Sigmoid colon (tissue), 7 donors: ENCODE measurements around the gene LUZP4. TPM values are rescaled to one million over a fixed set of nuclear protein-coding genes. Genes with fewer than 3 reads are reported as not detected.
A peak's percentile ranks its signal among the peaks of the same experiment; 100 is the strongest.
"Not testable (repeated sequence)": the region's sequence is repeated elsewhere in the genome, so short reads cannot be mapped to it uniquely, and the experiment has no call there.

Source experiments
- DNase-seq: peaks from one replicate; pipeline ENCODE4 v3.0.0-alpha.2; 2019
- H3K27ac ChIP-seq, 4 donors: fragments of 200-600 bp; sonication (generic); one replicate each; pipeline ENCODE4 v1.5.1; 2016 to 2019; ENCODE audit warnings: mild to moderate bottlenecking in 1 of 4
- H3K27me3 ChIP-seq, 3 donors: fragments of 200-600 bp; sonication (generic); one replicate each; pipeline ENCODE4 v1.5.1; 2019; ENCODE audit warnings: mild to moderate bottlenecking in 1 of 3
- H3K36me3 ChIP-seq, 4 donors: fragments of 200-600 bp; sonication (generic); one replicate each; pipeline ENCODE4 v1.5.1; 2016 to 2019
- H3K4me1 ChIP-seq, 4 donors: fragments of 200-600 bp; sonication (generic); one replicate each; pipeline ENCODE4 v1.5.1; 2017 to 2019
- H3K4me3 ChIP-seq, 4 donors: fragments of 200-600 bp; sonication (generic); one replicate each; pipeline ENCODE4 v1.5.1; 2017 to 2019; ENCODE audit warnings: mild to moderate bottlenecking in 2 of 4, moderate library complexity in 1 of 4
- H3K9me3 ChIP-seq, 4 donors: fragments of 200-600 bp in 3 of 4; sonication (generic) in 3 of 4; one replicate each; pipeline versions ENCODE4 v1.5.1 to v1.6.1; 2013 to 2019
- EP300 ChIP-seq, 4 donors: sonication (generic); formaldehyde crosslinking; IDR thresholded peaks; one replicate each; pipeline ENCODE4 v1.6.1; 2017; ENCODE audit warnings: antibody characterized with exemption in 4 of 4
- POLR2A ChIP-seq, 2 donors: fragments of 450-650 bp; IDR thresholded peaks; one replicate each; pipeline ENCODE4 v1.6.1; 2016; ENCODE audit warnings: antibody characterized with exemption in 2 of 2, mild to moderate bottlenecking in 2 of 2, moderate library complexity in 2 of 2
- POLR2AphosphoS5 ChIP-seq, 4 donors: sonication (generic); formaldehyde crosslinking; IDR thresholded peaks; one replicate each; pipeline ENCODE4 v1.6.1; 2017; ENCODE audit warnings: antibody characterized with exemption in 4 of 4
- WGBS, 2 donors: extraction: QIAGEN DNeasy Blood & Tissue Kit; methylation state at CpG; one replicate each; pipeline ENCODE4 v1.1.7; 2013; 5-methylcytosine and 5-hydroxymethylcytosine counted together
- intact Hi-C: fragments of 100-400 bp; cut with DNase I; formaldehyde crosslinking; loops from one replicate; pipeline ENCODE4 v1.15.1; 2023
- polyA plus RNA-seq, 3 donors: library from polyadenylated mRNA; stranded (reverse); fragments of 200-250 nt; gene quantifications; one replicate each; pipeline ENCODE4 v1.2.3, GENCODE V29; 2013
- total RNA-seq, 4 donors: library from RNA; depleted of rRNA; stranded (reverse); fragments of >200 nt; gene quantifications; one replicate each; pipeline ENCODE4 v1.1.0, GENCODE V29; 2016
- TF ChIP-seq, protein P1 (sequence below), 4 experiments: fragments of 450-650 bp in 3 of 4; fragments of 200-600 bp in 1 of 4; IDR thresholded peaks; one replicate each; pipeline ENCODE4 v1.5.1; 2016 to 2019; ENCODE audit warnings: antibody characterized with exemption in 4 of 4, mild to moderate bottlenecking in 3 of 4, moderate library complexity in 2 of 4
- donor health status: healthy with polysubstance abuse.
- donor health status: Bipolar disorder and iron deficiency.
- donor health status: healthy.

The LUZP4 gene
- total and polyA plus RNA-seq, 7 donors = not detected

DNA sequence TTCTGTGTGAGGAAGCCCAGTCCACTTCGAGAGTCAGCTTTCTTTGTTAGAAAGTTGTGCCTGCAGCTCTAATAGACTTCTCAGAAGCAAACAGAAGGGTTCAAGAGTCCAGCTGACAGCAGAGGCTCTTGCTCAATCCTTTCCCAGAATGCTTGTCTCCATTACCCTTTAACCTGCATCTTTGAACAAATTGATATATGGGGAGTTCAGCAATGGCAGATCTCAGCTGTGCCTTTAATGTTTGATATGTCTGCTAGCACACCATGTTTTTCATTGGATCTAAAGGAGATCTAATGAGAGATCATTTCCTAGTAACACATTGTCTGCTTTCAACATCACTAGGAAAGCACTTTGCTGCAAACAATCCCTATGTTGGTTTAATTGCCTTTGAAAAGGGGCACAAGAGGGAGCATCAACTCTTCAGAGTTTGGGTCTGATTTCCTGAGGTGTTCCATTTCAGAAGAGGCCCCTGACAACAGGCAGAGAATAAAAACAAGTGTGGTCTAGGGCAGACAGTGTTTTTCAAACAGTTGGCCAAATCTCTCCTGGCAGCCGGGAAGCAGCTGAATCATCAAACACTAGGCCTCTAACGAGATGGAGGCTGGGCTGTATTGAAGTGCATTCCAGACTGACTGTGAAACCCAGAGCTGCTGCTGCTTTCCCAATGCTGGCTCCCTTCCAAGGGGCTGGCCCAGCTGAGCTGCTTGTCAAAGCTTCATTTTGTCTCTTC lies 55.5 kb downstream of the LUZP4 start:
- Histone ChIP-seq H3K27ac (peak overlapping the region; percentile 65 to 80 (median 74)), H3K27me3 (no peaks in the 10 kb centered on the region), H3K4me1 (peaks cover 0 to 19% (median 15%) of the 10 kb centered on the region in 4 donors), H3K36me3 (no peaks in the 10 kb centered on the region), H3K4me3 (no peak overlapping the region), H3K9me3 (no peaks in the 10 kb centered on the region)
- intact Hi-C loops = loop anchor here (5.0 kb wide), 1 partner anchor 217 kb away; the partner anchor contains the start of gene PLS3
- TF ChIP-seq EP300 (IDR thresholded peaks at IDR 0.05) = no peak
- peak in 3 of 4 donors; percentile 14 to 62 (median 49) for TF ChIP-seq POLR2AphosphoS5 (IDR thresholded peaks at IDR 0.05)
- 3 to 4% methylated on average over 3 of the region's 3 CpGs for WGBS, 2 donors
- DNase-seq = peak; percentile 96

DNA sequence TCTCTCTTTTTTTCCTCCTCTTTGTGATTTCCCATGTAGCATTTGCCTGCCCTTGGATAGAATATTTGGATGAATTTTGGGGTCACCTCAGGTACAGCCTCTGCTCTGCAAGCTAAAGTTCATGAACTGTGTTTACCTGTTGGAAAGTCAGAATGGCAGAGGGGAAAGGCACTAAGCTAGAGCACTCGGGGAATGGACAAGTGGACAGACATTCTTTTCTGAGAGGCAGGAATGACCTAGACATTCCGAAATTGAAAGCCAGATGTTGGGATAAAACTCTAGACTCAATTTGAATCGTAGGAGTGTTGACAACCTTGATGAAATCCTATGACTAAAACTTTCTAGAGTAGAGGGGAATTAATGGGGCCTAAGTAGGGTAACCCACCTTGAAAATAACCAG lies 56.1 kb downstream of the LUZP4 start:
- peaks cover 0 to 19% (median 15%) of the 10 kb centered on the region in 4 donors for H3K4me1 ChIP-seq
- no peaks in the 10 kb centered on the region for H3K27me3 ChIP-seq
- H3K36me3 ChIP-seq = no peaks in the 10 kb centered on the region
- H3K27ac ChIP-seq = peak overlapping the region; percentile 65 to 80 (median 74)
- 50 to 77% methylated on average over 3 of the region's 3 CpGs for WGBS, 2 donors
- no peaks in the 10 kb centered on the region for H3K9me3 ChIP-seq
- intact Hi-C loops = no loop called here
- TF ChIP-seq, protein P1, sequence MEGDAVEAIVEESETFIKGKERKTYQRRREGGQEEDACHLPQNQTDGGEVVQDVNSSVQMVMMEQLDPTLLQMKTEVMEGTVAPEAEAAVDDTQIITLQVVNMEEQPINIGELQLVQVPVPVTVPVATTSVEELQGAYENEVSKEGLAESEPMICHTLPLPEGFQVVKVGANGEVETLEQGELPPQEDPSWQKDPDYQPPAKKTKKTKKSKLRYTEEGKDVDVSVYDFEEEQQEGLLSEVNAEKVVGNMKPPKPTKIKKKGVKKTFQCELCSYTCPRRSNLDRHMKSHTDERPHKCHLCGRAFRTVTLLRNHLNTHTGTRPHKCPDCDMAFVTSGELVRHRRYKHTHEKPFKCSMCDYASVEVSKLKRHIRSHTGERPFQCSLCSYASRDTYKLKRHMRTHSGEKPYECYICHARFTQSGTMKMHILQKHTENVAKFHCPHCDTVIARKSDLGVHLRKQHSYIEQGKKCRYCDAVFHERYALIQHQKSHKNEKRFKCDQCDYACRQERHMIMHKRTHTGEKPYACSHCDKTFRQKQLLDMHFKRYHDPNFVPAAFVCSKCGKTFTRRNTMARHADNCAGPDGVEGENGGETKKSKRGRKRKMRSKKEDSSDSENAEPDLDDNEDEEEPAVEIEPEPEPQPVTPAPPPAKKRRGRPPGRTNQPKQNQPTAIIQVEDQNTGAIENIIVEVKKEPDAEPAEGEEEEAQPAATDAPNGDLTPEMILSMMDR (IDR thresholded peaks at IDR 0.05) = no peak
- TF ChIP-seq EP300 (IDR thresholded peaks at IDR 0.05) = no peak
- TF ChIP-seq POLR2AphosphoS5 (IDR thresholded peaks at IDR 0.05) = no peak
- no peak for TF ChIP-seq POLR2A (IDR thresholded peaks at IDR 0.05)
- DNase-seq = no peak
- H3K4me3 ChIP-seq = no peak overlapping the region

DNA sequence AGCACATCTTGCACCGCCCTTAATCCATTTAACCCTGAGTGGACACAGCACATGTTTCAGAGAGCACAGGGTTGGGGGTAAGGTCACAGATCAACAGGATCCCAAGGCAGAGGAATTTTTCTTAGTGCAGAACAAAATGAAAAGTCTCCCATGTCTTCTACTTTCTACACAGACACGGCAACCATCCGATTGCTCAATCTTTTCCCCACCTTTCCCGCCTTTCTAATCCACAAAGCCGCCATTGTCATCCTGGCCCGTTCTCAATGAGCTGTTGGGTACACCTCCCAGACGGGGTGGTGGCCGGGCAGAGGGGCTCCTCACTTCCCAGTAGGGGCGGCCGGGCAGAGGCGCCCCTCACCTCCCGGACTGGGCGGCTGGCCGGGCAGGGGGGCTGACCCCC lies 57.2 kb downstream of the LUZP4 start:
- 96 to 98% methylated on average over 5 to 11 of the region's 14 CpGs for WGBS, 2 donors
- intact Hi-C loops = not testable (repeated sequence)

DNA sequence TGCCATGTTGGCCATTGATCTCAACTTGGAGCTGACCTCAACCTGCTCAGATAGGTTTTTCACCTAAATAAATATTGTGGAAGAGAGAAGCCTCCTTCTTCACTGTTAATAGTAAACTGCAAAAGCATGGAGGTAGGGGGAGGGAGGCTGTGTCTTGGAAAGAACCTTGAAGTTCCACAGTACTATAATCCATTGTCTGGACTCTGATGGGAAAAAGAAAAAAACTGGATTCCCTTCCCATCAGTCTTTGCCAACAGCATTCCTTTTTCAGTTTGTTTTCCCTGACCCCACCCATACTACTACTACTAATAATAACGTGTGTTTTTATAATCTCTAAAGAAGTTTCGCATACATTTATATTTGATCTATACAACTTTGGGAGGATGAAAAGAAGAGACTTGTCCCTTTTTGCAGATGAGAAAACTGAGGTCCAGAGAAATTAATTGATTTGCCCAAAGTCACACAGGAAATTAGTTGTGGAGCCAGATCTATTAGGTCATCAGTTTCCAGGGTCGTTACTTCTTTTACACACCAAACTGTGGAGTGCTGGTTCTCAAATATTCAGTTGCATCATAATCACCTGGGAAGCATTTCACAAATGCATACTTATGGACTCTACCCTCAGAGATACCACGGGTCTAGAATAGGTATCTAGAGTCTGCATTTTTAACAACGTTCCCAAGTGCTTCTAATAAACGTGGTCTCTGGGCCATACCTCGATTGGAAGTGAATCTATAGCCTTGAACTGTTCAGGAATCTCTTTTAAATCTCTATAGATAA lies 59.1 kb downstream of the LUZP4 start:
- intact Hi-C loops = no loop called here
- H3K36me3 ChIP-seq = no peaks in the 10 kb centered on the region
- 82 to 85% methylated on average over 7 of the region's 7 CpGs for WGBS, 2 donors
- TF ChIP-seq EP300 (IDR thresholded peaks at IDR 0.05) = no peak
- TF ChIP-seq POLR2A (IDR thresholded peaks at IDR 0.05) = no peak
- TF ChIP-seq, protein P1 (IDR thresholded peaks at IDR 0.05) = no peak
- TF ChIP-seq POLR2AphosphoS5 (IDR thresholded peaks at IDR 0.05) = no peak
- H3K27ac ChIP-seq = no peak overlapping the region
- H3K27me3 ChIP-seq = no peaks in the 10 kb centered on the region
- H3K9me3 ChIP-seq = no peaks in the 10 kb centered on the region
- H3K4me1 ChIP-seq = peaks cover 0 to 19% (median 15%) of the 10 kb centered on the region in 4 donors
- no peak for DNase-seq
- no peak overlapping the region for H3K4me3 ChIP-seq

More for the DNA sequence above, 57.2 kb downstream of the LUZP4 start:
- not testable (repeated sequence) for H3K4me3 ChIP-seq, H3K9me3 ChIP-seq, DNase-seq, H3K27me3 ChIP-seq, H3K27ac ChIP-seq, H3K36me3 ChIP-seq
- H3K4me1 ChIP-seq = peaks cover 0 to 19% (median 15%) of the 10 kb centered on the region in 4 donors

DNA sequence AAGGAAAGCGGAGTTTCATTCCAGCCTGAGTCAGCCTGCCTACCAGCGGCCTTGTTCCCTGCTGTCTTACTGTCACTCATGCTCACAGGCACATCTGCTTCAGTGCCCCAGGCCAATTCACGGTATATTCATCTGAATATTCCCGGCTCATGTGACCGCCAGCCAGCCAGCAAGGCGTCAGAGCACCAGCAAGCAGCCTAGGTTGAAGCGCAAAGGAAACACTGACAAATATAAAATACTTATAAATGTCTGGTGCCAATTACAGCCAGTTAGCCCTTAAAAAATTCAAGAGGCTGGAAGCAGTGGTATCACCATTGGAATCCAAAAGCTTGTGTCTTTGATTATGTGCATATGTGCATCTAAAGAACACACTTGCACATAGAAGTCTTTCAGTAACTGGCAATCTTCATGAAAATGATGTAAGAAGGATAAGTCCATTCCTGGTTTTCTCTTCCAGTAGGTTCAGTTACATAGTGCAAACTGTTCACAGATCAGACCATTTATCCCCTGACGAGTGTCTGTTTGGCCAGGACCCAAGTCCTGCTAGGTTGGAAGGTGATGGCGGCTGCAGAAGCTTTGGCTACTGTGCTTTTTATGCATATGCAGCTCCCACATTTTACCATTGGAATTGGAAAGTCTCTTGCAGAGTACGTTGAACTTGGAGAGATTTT lies 61.3 kb downstream of the LUZP4 start:
- no peaks in the 10 kb centered on the region for H3K36me3 ChIP-seq
- H3K4me3 ChIP-seq = no peak overlapping the region
- no peaks in the 10 kb centered on the region for H3K27me3 ChIP-seq
- intact Hi-C loops = no loop called here
- peaks cover 0 to 3% (median 1%) of the 10 kb centered on the region in 4 donors for H3K4me1 ChIP-seq
- no peaks in the 10 kb centered on the region for H3K9me3 ChIP-seq
- 86 to 91% methylated on average over 10 of the region's 10 CpGs for WGBS, 2 donors
- no peak for TF ChIP-seq POLR2A (IDR thresholded peaks at IDR 0.05)
- TF ChIP-seq, protein P1 (IDR thresholded peaks at IDR 0.05) = no peak
- TF ChIP-seq EP300 (IDR thresholded peaks at IDR 0.05) = no peak
- no peak for TF ChIP-seq POLR2AphosphoS5 (IDR thresholded peaks at IDR 0.05)
- no peak overlapping the region for H3K27ac ChIP-seq
- DNase-seq = no peak
